ENCODE data around the gene ZNF335. TPM values are rescaled to one million over a fixed set of nuclear protein-coding genes. Genes with fewer than 3 reads are reported as not detected.
"Not testable (repeated sequence)": the region's sequence is repeated elsewhere in the genome, so short reads cannot be mapped to it uniquely, and the experiment has no call there.

Gene ZNF335
- total RNA-seq, 1 experiment from 2014 or later, result 15.0 TPM

DNA sequence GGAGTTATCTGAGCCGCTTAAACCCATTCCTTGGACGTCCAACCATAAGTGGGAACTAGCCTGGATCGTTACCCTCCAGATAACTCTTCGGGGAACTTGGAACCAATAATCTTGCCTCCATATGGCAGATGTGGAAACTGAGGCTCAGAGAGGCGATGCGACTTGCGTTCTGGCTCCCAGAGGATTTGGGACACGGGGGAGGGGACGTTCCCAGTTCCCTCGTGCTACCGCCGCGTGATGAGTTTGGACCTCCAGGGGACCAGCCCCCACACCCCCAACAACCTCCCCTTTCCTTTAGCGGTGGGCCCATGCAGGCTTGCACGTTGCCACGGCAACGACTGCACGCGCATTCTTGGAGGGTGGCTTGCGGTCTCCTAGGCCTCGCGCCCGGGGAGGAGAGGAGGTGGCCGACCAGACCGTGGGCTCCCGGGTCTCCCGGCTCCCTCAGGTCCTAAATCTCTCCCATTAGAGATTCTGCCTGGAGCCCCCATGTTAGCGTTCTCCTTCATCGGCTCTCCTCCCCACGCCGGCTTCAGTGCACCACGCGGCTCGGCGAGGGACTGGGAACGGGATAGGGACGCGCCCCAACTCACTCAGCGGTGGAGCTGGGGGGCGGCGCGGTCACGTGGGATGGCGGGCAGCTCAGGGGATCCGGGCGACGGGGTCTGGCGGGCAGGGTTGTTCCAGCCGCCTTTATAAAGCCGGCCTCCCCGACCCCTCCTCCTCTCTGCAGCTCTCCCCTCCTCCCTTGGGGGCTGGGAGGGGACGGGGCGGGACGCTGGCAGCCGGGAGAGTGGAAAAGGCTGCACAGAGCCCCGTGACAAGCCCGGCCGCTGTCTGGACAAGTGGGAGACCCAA is 60.3 kb downstream of the ZNF335 start, which contains the start of gene PLTP:
TSS of gene PLTP (minus strand) at position 670 of the 858 bp plus-strand sequence. CDS start 703 bp downstream, outside the sequence.
- H3K36me3 ChIP-seq (replicated peaks; ENCODE audit: control insufficient read depth, insufficient read depth, low read length), result peaks cover 14% of the 10 kb centered on the region
- peaks cover 2% of the 10 kb centered on the region; the same call in 1 of the 2 replicates for H3K27me3 ChIP-seq (ENCODE audit: control insufficient read depth, insufficient read depth, low read length)
- H3K4me3 ChIP-seq (ENCODE audit: insufficient read depth, low read depth, low read length), result peak within 1 kb of the TSS; percentile 77
- peak; percentile 93 for DNase-seq

DNA sequence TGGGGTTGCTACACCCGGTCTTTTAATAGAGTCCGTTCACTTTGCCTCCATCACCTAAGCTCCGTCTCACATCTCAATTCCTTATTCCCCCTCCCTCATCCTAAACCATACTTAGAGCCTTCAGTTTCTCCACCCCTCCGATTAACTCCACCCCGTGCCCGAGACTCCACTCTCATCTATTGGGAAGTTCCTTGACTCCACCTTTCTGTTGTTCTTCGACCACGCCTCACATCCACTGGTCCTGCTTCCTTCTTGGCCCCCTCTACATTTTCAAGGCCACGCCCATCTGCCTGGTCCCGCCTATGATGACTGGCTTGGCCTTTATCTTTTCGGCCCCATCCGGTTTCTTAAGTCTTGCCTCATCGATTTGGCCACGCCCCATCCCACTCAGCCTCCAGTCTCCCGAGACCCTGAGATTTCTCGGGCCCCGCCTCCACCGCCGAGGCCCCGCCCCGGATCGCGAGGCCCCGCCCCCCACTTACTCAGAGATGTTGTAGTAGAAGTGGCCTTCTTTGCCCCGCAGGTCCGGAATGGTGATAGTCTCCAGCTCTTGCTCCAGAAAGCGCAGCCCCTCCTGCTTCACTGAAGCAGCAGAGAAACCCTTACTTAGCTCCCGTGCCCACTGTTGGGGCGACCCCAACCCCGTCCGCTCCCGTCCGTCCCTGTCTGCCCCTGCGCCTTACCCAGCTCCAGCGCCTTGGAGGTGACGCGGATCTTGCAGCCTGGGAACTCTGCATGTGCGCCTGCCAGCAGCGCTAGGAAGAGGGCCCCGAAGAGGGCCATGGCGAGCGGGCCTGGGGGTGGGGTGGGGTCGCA is 61.1 kb downstream of the ZNF335 start:
- Histone ChIP-seq H3K36me3 (replicated peaks; ENCODE audit: control insufficient read depth, insufficient read depth, low read length) (peaks cover 16% of the 10 kb centered on the region), H3K27me3 (ENCODE audit: control insufficient read depth, insufficient read depth, low read length) (peaks cover 2% of the 10 kb centered on the region; the same call in 1 of the 2 replicates), H3K4me3 (ENCODE audit: insufficient read depth, low read depth, low read length) (peak overlapping the region; percentile 77)
- peak; percentile 99 for DNase-seq

- no peak for DNase-seq
- H3K4me3 ChIP-seq (ENCODE audit: insufficient read depth, low read depth, low read length), result no peak overlapping the region
- peaks cover 2% of the 10 kb centered on the region; the same call in 1 of the 2 replicates for H3K27me3 ChIP-seq (ENCODE audit: control insufficient read depth, insufficient read depth, low read length)
These were observed 62.0 kb downstream of the ZNF335 start for GRCh38 chr20:45909817-45910669.

GRCh38 chr20:45909336-45909808 is 62.6 kb downstream of the ZNF335 start:
- Histone ChIP-seq H3K27me3 (ENCODE audit: control insufficient read depth, insufficient read depth, low read length) (peaks cover 2% of the 10 kb centered on the region; the same call in 1 of the 2 replicates), H3K36me3 (replicated peaks; ENCODE audit: control insufficient read depth, insufficient read depth, low read length) (peaks cover 25% of the 10 kb centered on the region), H3K4me3 (ENCODE audit: insufficient read depth, low read depth, low read length) (no peak overlapping the region)
- DNase-seq, result no peak

More at GRCh38 chr20:45909817-45910669, 62.0 kb downstream of the ZNF335 start:
- peaks cover 20% of the 10 kb centered on the region for H3K36me3 ChIP-seq (replicated peaks; ENCODE audit: control insufficient read depth, insufficient read depth, low read length)

DNA sequence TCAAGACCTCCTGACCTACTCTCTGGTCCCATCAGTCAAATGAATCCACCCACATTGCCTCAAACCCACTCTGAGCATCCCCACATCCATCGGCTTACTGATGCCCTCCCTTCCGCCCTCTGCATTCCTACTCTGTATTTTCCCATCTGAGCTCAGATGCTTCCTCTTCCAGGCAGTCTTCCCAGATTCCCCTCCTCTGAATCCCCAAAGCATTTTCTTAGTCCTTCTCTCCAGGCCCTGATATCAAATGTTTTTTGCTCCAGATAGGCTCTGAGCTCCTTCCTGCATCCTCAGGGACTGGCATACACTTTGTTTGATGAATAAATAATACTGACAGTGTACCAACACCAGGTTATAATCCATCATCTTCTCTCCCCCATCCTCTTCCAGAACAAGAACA is 63.9 kb downstream of the ZNF335 start:
- Histone ChIP-seq H3K36me3 (replicated peaks; ENCODE audit: control insufficient read depth, insufficient read depth, low read length) (peaks cover 27% of the 10 kb centered on the region), H3K4me3 (ENCODE audit: insufficient read depth, low read depth, low read length) (no peak overlapping the region), H3K27me3 (ENCODE audit: control insufficient read depth, insufficient read depth, low read length) (peaks cover 2% of the 10 kb centered on the region; the same call in 1 of the 2 replicates)
- DNase-seq, result no peak

GRCh38 chr20:45907219-45907948 is 64.6 kb downstream of the ZNF335 start:
- Histone ChIP-seq H3K36me3 (replicated peaks; ENCODE audit: control insufficient read depth, insufficient read depth, low read length) (peaks cover 28% of the 10 kb centered on the region), H3K4me3 (ENCODE audit: insufficient read depth, low read depth, low read length) (no peak overlapping the region), H3K27me3 (ENCODE audit: control insufficient read depth, insufficient read depth, low read length) (peaks cover 2% of the 10 kb centered on the region; the same call in 1 of the 2 replicates)
- DNase-seq, result no peak

- Histone ChIP-seq H3K4me3 (ENCODE audit: insufficient read depth, low read depth, low read length) (no peak overlapping the region), H3K27me3 (ENCODE audit: control insufficient read depth, insufficient read depth, low read length) (no peaks in the 10 kb centered on the region), H3K36me3 (replicated peaks; ENCODE audit: control insufficient read depth, insufficient read depth, low read length) (peaks cover 37% of the 10 kb centered on the region)
- DNase-seq, result no peak
These were observed 66.4 kb downstream of the ZNF335 start for GRCh38 chr20:45905505-45906079.

GRCh38 chr20:45904583-45905504 is 67.2 kb downstream of the ZNF335 start:
- Histone ChIP-seq H3K36me3 (replicated peaks; ENCODE audit: control insufficient read depth, insufficient read depth, low read length) (peaks cover 39% of the 10 kb centered on the region), H3K27me3 (ENCODE audit: control insufficient read depth, insufficient read depth, low read length) (no peaks in the 10 kb centered on the region), H3K4me3 (ENCODE audit: insufficient read depth, low read depth, low read length) (no peak overlapping the region)
- peak; percentile 43 for DNase-seq

DNA sequence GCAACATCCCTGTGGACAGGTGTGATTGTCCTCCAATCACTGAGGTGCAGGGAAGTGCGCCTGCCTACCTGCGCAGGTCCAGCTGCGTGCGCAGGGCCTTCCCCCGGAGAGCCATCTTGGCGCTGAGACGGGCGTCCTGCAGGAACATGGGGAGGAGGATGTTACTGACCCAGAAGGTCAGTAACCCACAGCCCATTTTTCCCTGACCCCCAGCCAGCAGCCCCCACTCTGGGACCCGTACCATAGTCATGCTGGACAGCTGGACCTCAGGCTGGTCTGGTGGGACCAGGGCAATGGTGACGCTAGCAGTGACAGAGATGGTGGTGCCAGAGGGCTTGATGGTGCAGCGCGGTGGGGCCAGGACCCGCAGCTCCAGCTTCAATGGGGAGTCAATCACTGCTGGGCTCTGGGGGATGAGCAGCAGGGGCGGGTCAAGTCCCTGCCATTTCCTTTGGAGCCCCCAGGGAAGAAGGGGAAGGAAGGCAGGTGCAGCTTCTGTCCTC is 69.8 kb downstream of the ZNF335 start:
- no peaks in the 10 kb centered on the region for H3K27me3 ChIP-seq (ENCODE audit: control insufficient read depth, insufficient read depth, low read length)
- peaks cover 41% of the 10 kb centered on the region for H3K36me3 ChIP-seq (replicated peaks; ENCODE audit: control insufficient read depth, insufficient read depth, low read length)
- no peak overlapping the region for H3K4me3 ChIP-seq (ENCODE audit: insufficient read depth, low read depth, low read length)
- peak; percentile 35 for DNase-seq

DNA sequence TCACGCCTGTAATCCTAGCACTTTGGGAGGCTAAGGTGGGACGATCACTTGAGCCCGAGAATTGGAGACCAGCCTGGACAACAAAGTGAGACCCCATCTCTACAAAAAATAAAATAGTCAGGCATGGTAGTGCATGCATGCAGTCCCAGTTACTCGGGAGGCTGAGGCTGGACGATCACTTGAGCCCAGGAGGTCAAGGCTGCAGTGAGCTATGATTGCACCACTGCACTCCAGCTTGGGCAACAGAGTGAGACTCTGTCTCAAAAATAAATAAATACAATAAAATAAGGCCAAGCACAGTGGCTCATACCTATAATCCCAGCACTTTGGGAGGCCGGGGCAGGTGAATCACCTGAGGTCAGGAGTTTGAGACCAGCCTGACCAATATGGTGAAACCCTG is 70.7 kb downstream of the ZNF335 start:
- DNase-seq; H3K4me3 ChIP-seq (ENCODE audit: insufficient read depth, low read depth, low read length); H3K27me3 ChIP-seq (ENCODE audit: control insufficient read depth, insufficient read depth, low read length): not testable (repeated sequence)
- H3K36me3 ChIP-seq (replicated peaks; ENCODE audit: control insufficient read depth, insufficient read depth, low read length), result peaks cover 44% of the 10 kb centered on the region

- no peak for DNase-seq
- no peak overlapping the region for H3K4me3 ChIP-seq (ENCODE audit: insufficient read depth, low read depth, low read length)
- H3K36me3 ChIP-seq (replicated peaks; ENCODE audit: control insufficient read depth, insufficient read depth, low read length), result peaks cover 33% of the 10 kb centered on the region
- no peaks in the 10 kb centered on the region for H3K27me3 ChIP-seq (ENCODE audit: control insufficient read depth, insufficient read depth, low read length)
These were observed 72.8 kb downstream of the ZNF335 start for GRCh38 chr20:45899046-45899835.

All from H7 (cell line).